Measurements from ENCODE around the gene PEX6.
"Not testable (repeated sequence)": the region's sequence is repeated elsewhere in the genome, so short reads cannot be mapped to it uniquely, and the experiment has no call there.

The PEX6 gene

DNA sequence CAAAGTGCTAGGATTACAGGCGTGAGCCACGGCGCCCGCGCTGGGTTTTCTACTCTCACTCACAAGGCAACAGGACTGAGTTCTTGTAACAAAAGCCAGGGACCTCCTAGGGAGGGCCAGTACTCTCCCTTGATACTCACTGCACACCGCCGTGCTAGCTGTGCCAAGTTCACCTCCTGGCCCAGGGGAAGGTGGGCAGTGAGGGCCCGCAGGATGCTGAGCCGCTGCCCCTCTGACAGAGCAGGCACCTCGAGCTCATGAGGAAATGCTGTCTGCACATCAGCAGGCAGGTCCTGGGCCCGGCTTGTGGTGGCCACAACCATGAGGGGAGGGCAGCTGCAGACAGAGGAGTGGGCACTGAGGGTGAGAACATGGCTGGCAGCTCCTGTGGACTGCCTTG lies 11.8 kb downstream of the PEX6 start:
- no peak for DNase-seq (ENCODE audit: low read depth, low spot score)

DNA sequence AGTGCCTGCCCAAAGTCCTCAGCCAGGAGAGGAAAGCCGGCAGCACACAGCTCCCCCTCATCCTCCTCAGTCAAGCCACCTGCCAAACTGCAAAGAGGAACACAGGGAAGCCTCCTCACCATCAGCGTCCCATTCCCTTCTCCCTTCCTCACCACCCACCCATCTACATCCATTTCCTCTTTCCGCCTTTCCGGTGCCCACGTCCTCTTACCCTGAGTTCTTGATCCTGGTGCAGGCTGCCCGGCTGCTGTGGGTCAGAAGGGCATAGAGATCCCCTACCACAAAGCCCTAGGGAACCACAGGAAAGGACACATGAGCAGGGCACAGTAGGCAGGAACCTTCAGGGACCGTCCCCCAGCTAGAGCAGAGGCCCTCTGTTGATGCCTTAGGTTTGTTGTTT lies 12.4 kb downstream of the PEX6 start:
- DNase-seq (ENCODE audit: low read depth, low spot score): no peak

DNA sequence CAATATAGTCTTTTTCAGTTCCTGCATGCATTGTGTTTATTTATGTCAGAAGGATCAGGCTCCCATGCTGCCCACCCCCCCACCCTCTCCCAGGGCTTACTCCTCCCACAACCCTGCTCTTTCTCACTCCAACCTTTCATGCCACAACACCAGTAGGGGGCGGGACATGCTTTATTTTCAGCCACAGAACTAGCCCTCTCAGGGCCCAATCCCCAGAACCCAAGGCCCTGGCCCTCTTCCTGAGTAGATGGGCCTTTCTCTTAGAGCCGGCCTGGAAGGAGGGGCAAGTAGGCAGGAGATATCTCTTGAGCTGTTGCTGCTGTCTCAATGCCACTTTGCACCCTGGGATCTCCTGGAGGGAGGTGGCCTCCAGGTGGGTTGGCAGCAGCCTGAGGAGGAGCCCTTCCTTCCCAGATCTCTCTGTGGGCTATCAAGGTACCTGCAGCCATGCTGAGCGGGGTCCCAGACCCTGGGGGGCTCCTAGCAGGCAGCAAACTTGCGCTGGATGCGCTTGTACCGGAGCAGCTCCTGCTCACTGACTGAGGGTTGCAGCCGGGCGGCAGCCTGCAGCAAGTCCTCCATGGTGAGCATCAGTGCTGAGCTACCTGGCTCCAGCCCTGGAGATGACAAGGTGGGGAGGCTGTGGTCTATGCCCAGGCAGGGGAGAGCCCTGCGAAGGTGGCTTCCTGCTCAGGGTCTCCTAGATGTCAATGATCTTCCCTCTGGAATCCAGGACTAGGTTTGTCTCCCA lies 15.0 kb downstream of the PEX6 start:
- no peak for DNase-seq (ENCODE audit: low read depth, low spot score)

DNA sequence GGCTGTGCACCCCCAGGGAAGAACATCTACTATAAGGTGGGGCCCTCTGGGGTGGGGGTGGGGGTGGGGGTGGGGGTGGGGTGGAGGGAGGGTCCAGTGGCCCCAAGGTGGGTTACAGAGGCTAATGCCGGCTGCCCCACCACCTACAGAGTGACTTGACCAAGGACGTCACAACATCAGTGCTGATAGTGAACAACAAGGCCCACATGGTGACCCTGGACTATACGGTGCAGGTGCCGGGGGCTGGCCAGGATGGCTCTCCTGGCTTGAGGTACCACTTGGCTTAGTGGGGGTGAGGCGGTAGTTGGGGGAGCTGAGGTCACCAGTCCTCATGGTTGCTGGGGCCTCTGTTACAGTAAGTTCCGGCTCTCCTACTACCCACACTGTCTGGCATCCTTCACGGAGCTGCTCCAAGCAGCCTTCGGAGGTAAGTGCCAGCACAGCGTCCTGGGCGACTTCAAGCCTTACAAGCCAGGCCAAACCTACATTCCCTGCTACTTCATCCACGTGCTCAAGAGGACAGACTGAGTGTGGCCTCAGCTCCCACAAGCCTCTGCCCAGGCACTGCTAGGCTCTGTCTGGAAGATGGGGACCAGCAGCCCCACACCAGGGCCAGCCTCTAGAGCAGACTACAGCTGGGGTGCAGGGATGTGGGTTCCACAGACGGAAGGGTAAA lies 15.7 kb downstream of the PEX6 start:
- no peak for DNase-seq (ENCODE audit: low read depth, low spot score)

DNA sequence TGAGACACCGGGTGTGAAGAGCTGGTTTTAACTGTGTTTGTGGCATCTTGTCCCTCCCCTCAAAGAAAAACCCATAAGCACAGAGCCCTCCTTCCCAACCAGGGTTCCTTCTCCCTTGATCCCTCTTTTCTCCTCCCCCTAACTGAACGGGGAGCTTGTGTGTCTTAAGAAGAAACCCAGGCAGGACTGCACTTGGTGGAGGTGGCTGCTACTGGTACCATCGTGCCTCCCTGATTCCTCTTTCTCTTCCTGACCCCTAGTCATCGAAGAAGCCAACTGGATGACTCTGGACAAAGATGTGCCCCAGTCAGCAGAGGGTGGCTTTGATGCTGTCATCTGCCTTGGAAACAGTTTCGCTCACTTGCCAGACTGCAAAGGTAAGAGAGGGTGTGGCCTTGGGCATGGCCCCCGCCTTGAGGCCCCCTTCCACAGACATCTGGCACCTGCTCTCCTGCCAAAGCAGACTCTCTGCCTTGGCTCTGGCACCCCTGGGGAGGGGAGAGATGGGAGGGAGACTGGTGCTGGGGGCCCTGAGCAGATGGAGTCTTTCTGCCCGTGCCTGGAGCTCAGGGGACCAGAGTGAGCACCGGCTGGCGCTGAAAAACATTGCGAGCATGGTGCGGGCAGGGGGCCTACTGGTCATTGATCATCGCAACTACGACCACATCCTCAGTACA lies 16.3 kb downstream of the PEX6 start:
- DNase-seq (ENCODE audit: low read depth, low spot score): no peak

DNA sequence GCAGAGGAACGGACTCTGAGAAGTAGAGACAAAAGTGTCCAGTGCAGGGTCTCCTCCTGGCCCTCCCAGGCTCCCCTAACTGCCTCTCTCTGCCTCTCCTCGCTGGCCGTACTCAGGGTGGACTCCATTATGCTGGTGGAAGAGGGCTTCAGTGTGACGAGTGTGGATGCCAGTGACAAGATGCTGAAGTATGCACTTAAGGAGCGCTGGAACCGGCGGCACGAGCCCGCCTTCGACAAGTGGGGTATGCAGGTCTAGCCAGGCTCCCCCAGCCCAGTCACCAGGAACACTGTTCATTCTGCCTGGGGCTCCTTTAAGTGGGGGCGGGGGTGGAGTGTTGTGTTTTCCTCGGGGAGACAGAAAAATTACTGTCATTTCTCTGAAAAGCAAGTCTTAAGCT lies 16.9 kb downstream of the PEX6 start:
- DNase-seq (ENCODE audit: low read depth, low spot score): no peak

DNA sequence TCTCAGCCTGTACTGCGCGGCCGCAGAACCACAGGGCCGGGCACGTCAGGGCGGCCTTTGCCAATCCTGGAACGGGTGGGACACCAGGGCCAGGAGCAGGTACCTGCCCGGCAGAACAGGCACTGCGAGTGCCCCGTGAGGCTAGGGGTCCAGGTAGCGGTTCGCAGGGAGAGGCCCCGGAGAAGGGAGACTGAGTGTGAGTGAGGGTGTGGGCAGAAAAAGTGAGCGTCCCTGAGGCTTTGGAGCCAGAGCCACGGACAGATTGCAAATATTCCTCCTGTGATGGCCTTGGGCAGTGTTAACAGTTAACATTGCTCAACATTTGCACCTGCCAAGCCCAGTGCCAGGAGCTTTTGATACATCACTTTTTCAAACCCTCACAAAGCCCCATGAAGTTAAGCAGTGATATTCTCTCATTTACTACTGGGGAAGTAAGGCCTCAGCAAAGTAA lies 17.9 kb downstream of the PEX6 start:
- no peak for DNase-seq (ENCODE audit: low read depth, low spot score)

DNA sequence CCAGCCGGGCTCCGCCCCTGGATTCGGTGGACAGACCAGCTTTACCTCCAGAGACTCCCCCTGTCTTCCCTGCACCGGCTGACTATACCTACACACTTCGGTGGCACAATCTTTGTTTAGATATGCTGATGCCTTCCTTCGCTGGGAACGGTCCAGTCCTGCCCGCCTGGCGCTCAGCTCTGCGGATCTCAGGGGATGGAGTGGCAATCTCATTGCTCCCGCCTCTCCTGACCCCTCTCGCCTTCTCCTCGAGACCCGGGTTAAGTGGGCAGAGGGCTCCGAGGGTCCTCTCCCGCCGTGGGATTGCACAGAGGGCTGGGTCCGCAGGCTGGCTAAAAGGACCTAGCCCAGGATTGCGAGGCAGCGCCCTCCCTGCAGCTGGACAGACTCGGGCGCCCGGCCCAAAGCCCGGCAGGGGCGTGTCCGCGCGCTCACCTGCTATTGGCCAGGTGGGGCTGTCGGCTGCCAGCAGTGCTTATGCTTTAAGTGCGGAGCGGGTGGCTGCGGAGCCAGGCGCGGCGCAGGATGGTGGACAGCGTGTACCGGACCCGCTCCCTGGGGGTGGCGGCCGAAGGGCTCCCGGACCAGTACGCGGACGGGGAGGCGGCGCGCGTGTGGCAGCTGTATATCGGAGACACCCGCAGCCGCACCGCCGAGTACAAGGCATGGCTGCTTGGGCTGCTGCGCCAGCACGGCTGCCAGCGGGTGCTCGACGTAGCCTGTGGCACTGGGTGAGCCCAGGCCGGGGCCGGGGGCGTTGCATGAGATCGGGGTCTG lies 18.6 kb downstream of the PEX6 start, which contains the start of gene GNMT:
GNMT (plus strand) TSS at position 512 of the 777 bp plus-strand sequence; CDS start at position 526, 14 bp downstream.
- no peak for DNase-seq (ENCODE audit: low read depth, low spot score)

DNA sequence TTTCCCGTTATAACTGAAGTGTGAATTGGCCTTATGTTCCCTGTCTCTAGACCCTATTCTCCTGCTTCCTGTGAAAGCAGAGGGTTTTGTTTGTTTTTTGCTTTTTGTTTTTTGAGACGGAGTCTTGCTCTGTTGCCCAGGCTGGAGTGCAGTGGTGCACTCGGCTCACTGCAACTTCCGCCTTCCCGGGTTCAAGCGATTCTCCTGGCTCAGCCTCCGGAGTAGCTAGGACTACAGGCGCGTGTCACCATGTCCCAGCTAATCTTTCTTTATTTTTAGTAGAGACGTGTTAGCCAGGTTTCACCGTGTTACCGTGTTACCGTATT lies 19.1 kb downstream of the PEX6 start:
- no peak for DNase-seq (ENCODE audit: low read depth, low spot score)

DNA sequence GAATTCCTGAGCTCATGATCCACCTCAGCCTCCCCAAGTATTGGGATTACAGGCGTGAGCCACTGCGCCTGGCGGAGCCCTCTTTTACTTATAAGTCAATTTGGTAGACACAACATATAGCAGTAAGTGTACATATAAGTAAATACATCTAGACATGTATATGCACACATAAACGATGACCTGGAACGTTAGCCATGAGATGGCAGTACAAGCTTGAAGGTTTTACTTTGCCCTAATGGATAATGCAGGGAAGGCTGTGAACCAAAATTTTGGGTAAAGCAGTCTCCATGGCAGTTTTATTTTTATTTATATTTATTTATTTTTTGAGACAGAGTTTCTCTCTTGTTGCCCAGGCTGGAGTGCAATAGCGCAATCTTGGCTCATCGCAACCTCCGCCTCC lies 20.9 kb downstream of the PEX6 start:
- DNase-seq (ENCODE audit: low read depth, low spot score): no peak

DNA sequence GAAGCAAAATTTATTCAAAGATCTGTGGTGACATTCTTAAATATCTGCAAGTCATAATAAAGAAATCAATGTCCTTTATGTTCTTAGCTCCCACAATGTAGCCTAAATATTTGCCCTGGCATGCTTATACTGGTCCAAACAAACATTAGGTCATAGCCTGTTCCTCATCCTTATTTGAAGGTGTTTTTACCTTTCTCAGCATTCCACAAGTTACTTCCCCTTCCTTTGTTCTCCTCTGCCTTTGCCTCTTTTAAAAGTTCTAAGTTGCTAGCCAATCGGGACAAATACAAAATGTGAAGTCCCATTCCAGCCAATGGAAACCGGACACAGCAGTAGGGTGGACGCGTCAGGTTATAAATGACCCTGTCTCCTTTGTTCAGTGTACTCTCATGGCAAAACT lies 24.6 kb downstream of the PEX6 start:
- not testable (repeated sequence) for DNase-seq (ENCODE audit: low read depth, low spot score)

DNA sequence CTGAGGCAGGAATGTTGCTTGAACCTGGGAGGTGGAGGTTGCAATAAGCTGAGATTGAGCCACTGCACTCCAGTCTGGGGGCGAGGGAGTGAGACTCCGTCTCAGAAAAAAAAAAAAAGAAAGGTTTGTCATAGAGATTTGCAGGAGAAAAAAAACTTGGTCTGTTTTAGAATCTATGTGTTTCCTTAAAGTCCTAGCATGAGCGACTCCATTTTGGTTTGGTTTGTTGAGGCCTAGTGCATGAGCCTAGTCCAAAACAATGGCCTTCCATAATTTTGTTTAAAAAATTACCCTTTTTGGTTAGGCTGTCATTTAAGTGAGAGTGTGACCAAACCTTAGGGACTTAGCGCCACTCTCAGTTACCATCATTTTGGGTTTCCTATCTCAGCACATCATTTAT lies 26.6 kb downstream of the PEX6 start:
- DNase-seq (ENCODE audit: low read depth, low spot score): no peak

DNA sequence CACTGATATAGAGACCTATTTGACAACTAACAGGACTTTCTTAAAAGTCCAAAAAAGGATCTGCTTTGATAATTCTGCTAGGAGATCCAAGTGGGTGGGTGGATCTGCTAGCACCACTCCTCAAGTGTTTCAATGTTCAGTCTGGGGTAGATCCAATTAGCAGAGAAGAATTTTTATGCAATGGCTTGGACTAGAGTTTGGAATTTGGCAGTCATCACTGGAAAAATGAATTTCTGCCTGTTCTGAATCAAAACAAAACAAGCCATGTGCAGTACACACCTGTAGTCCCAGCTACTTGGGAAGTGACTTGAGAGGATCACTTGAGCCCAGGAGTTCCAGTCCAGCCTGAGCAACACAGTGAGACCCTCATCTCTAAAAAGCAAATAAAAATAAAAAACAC lies 31.0 kb downstream of the PEX6 start:
- DNase-seq (ENCODE audit: low read depth, low spot score): no peak

DNA sequence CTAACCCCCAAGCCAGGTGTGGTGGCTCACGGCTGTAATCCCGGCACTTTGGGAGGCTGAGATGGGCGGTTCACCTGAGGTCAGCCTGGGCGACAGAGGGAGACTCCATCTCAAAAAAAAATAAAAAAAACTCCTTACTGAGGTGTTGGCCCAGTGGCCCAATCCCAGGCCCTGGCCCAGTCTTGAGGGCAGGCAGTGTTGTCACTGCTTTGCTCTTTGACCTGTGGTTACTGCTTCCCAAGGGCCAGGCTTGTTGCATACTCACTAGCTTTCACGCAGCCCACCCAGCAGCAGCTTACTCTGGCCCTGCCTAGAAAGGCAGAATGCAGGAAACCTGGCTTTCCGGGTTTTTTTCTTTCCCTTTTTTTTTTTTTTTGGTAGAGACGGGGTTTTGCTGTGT lies 36.5 kb downstream of the PEX6 start:
- DNase-seq (ENCODE audit: low read depth, low spot score): no peak

DNA sequence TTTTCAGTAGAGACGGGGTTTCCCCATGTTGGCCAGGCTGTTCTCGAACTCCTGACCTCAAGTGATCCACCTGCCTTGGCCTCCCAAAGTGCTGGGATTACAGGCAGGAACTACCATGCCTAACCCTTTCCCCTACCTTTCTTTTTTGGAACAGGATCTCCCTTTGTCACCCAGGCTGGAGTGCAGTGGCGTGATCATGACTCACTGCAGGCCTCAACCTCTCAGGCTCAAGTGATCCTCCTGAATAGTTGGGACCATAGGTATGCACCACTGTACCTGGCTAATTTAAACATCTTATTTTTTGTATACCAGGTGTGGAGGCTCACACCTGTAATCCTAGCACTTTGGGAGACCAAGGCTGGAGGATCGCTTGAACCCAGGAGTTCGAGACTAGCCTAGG lies 37.6 kb downstream of the PEX6 start:
- not testable (repeated sequence) for DNase-seq (ENCODE audit: low read depth, low spot score)

DNA sequence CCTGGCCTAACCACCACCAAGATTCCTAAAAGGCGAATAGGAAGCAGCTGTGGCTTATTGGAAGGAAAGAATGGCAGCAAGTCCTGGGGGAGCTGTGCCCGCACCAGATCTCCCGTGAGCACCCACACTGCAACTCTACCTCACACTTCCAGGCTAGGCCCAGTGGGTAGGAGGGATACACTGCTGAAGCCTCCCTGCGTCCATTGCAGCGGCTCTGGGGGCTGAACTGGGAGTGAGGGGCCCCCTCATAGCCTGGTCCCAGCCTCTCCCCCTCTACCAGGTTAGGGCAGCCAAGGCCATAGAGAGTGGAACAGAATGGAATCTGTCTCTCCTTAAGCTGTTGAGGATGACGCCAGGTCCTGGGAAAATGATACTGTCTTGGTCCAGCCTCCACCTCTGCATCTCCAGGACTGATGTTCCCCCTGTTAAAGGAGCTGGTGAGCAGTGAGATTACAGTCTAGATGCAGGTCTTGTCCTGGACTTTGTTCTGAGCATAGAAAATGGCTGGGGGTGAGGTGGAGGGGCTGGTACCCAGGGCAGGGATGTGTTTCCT lies 38.4 kb downstream of the PEX6 start:
- no peak for DNase-seq (ENCODE audit: low read depth, low spot score)

DNA sequence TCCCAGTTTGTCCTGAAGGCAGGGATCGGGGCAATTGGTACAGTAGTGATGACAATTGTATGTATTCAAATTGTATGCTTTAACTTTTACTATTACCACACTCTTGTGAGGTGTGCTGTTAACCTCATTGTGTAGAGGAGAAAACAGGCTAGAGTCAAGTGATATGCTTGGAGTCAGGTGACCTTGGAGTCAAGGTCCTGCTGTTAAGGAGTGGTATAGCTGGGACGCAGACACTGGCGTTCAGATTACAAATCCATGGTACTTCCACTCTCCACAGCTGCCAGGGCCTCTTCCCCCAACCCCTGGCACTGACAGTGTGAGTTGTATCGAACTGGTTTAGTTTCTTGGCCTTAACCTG lies 39.2 kb downstream of the PEX6 start:
- DNase-seq (ENCODE audit: low read depth, low spot score): no peak

DNA sequence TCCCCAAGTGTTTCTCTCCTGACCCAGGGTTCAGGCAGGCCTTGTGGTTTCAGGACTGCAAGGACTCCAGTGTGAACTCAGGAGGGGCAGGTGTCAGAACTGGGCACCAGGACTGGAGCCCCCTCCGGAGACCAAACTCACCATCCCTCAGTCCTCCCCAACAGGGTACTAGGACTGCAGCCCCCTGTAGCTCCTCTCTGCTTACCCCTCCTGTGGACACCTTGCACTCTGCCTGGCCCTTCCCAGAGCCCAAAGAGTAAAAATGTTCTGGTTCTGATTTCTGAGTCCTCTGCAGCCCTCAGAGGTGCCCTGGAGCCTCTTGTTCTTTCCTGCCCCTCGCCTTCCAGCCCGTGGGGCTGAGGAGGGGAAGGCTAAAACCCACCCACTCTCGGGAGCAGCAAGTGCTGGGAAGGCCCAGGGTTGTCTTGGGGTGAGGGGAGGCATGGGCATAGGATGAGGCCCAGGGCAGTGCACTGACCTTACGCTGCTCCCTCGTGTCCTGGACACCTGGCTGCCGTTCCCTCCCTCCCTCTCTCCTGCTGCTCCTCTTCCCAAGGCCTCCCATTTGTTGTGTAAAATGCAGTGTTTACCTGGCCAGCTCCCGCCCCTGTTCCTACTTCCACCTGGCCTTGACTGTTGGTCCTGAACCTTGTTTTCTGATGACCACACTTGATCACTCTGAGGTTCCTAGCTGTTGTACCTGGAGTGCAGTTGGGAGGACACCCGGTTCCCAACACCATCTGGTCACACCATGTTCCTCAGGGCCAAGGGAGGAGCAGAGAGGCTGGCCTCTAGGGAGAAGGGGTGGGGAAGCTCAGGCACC lies 39.8 kb downstream of the PEX6 start:
- no peak for DNase-seq (ENCODE audit: low read depth, low spot score)

DNA sequence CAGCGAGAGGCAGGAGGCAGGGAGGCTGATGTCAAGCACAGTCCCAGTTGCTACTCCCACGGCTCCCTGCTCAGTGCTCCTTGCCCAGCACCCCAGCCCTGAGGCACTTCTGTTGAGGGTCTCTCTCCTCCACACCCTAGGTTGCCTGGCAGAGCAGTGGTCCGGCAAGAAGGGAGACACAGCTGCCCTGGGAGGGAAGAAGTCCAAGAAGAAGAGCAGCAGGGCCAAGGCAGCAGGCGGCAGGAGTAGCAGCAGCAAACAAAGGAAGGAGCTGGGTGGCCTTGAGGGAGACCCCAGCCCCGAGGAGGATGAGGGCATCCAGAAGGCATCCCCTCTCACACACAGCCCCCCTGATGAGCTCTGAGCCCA lies 40.6 kb downstream of the PEX6 start:
- no peak for DNase-seq (ENCODE audit: low read depth, low spot score)

DNA sequence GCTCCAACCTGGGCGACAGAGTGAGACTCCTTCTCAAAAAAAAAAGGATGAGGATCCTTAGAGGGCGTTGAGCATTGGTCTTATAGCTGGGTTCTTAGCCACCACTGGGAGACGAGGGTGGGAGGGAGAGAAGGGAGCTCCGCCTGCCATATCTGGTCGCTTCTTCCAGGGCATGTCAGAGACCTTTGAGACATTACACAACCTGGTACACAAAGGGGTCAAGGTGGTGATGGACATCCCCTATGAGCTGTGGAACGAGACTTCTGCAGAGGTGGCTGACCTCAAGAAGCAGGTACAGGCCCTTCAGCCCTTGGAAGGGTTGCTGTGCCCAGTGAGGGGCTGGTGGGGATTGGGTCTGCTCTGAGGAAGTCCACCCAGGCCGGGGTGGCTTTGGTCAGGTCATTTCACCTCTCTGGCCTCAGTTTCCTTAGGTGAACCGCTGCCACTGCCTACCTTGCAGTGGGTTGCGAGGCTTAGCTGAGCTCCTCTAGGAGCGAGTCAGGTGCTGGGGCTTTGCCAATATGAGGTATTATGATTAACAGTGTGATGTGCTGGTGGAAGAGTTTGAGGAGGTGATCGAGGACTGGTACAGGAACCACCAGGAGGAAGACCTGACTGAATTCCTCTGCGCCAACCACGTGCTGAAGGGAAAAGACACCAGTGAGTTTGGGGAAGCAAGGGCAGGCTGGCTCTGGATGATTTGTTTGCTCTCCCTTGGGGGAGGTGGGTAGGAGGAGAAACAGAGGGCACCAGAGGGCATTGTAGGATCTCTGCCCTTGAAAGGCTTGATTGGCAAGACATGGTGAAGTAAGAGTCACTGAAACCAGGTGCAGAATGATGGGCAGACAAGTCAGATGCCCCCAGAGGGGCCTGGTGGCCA lies 41.2 kb downstream of the PEX6 start:
- no peak for DNase-seq (ENCODE audit: low read depth, low spot score)

Data from activated CD4-positive, CD25-positive, alpha-beta regulatory T cell treated with anti-CD3 and anti-CD28 coated beads, Interleukin-2, amount 50 U/mL, for 16 hours (primary cell).